ENCODE data around the gene ARMC2.
"Not testable (repeated sequence)": the region's sequence is repeated elsewhere in the genome, so short reads cannot be mapped to it uniquely, and the experiment has no call there.

DNA sequence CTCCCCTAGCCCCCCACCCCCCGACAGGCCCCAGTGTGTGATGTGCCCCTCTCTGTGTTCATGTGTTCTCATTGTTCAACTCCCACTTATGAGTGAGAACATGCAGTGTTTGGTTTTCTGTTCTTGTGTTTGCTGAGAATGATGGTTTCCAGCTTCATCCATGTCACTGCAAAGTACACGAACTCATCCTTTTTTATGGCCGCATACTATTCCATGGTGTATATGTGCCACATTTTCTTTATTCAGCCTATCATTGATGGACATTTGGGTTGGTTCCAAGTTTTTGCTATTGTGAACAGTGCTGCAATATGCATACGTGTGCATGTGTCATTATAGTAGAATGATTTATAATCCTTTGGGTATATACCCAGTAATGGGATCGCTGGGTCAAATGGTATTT lies 42.7 kb downstream of the ARMC2 start:
- not testable (repeated sequence) for TF ChIP-seq POLR2A (IDR thresholded peaks at IDR 0.05)
- TF ChIP-seq, protein P1, sequence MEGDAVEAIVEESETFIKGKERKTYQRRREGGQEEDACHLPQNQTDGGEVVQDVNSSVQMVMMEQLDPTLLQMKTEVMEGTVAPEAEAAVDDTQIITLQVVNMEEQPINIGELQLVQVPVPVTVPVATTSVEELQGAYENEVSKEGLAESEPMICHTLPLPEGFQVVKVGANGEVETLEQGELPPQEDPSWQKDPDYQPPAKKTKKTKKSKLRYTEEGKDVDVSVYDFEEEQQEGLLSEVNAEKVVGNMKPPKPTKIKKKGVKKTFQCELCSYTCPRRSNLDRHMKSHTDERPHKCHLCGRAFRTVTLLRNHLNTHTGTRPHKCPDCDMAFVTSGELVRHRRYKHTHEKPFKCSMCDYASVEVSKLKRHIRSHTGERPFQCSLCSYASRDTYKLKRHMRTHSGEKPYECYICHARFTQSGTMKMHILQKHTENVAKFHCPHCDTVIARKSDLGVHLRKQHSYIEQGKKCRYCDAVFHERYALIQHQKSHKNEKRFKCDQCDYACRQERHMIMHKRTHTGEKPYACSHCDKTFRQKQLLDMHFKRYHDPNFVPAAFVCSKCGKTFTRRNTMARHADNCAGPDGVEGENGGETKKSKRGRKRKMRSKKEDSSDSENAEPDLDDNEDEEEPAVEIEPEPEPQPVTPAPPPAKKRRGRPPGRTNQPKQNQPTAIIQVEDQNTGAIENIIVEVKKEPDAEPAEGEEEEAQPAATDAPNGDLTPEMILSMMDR (IDR thresholded peaks at IDR 0.05): not testable (repeated sequence)

Data from esophagus squamous epithelium (tissue), 4 donors.